AG04449 (cell line): ENCODE measurements around the gene TMED5.

ENCODE experiments used
- CTCF ChIA-PET: fragments of 350-600 bp; formaldehyde crosslinking; extraction: SDS; loops from one replicate; lab custom pipeline; 2021; ENCODE audit warnings: antibody characterized with exemption; lab: Yijun Ruan, JAX
- POLR2A ChIA-PET: fragments of 400-600, 350-600 bp; formaldehyde crosslinking; extraction: SDS; loops from one replicate; lab custom pipeline; 2020; ENCODE audit warnings: antibody characterized with exemption, inconsistent platforms; lab: Yijun Ruan, JAX
- DNase-seq: peaks from one replicate; pipeline ENCODE4 v3.0.0-alpha.2; 2010; ENCODE audit warnings: low read depth, low spot score
- H3K4me3 ChIP-seq: 2 replicates; pipeline ENCODE4 v1.5.1; 2011; ENCODE audit warnings: low read depth, mild to moderate bottlenecking, control low read depth, low read length
- CTCF ChIP-seq: IDR thresholded peaks from one replicate; pipeline ENCODE4 v1.5.1; 2011; ENCODE audit warnings: mild to moderate bottlenecking, moderate library complexity, low read length, control low read depth, inconsistent platforms; ENCODE audit not compliant: insufficient read depth; ENCODE audit errors: missing control alignments

Gene TMED5

GRCh38 chr1:93148001-93148400 is 32.2 kb downstream of the TMED5 start:
- TF ChIP-seq CTCF, result no peak
- DNase-seq, result no peak
- ChIA-PET POLR2A (no interaction called here), CTCF (no interaction called here)
- no peak overlapping the region for H3K4me3 ChIP-seq

- CTCF ChIA-PET, result interaction anchor here (1.0 kb wide), 1 partner anchor 9 kb away, joined by 3 read pairs; no protein-coding TSS in a partner anchor
- POLR2A ChIA-PET, result no interaction called here
- no peak for TF ChIP-seq CTCF
- H3K4me3 ChIP-seq, result no peak overlapping the region
- no peak for DNase-seq
These were observed 36.4 kb downstream of the TMED5 start for GRCh38 chr1:93143769-93144168.

- TF ChIP-seq CTCF, result no peak
- no peak overlapping the region for H3K4me3 ChIP-seq
- POLR2A ChIA-PET, result no interaction called here
- no peak for DNase-seq
- CTCF ChIA-PET, result interaction anchor here (1.0 kb wide), 1 partner anchor 10 kb away, joined by 3 read pairs; no protein-coding TSS in a partner anchor
These were observed 37.1 kb downstream of the TMED5 start for GRCh38 chr1:93143136-93143535.

GRCh38 chr1:93142161-93142560 is 38.1 kb downstream of the TMED5 start:
- CTCF ChIA-PET, result no interaction called here
- POLR2A ChIA-PET, result no interaction called here
- TF ChIP-seq CTCF, result no peak
- H3K4me3 ChIP-seq, result no peak overlapping the region
- no peak for DNase-seq

GRCh38 chr1:93140106-93140505 is 40.1 kb downstream of the TMED5 start:
- CTCF ChIA-PET, result interaction anchor here (1.0 kb wide), 1 partner anchor 27 kb away, joined by 3 read pairs; no protein-coding TSS in a partner anchor
- DNase-seq, result no peak
- no peak overlapping the region for H3K4me3 ChIP-seq
- TF ChIP-seq CTCF, result no peak
- POLR2A ChIA-PET, result no interaction called here

GRCh38 chr1:93137604-93138292 is 42.5 kb downstream of the TMED5 start:
- POLR2A ChIA-PET, result no interaction called here
- CTCF ChIA-PET, result interaction anchor here (0.9 to 1.3 kb wide), 2 partner anchors 20 to 58 kb away, joined by 3 read pairs; no protein-coding TSS in a partner anchor
- no peak for TF ChIP-seq CTCF
- DNase-seq, result peak; percentile 17
- H3K4me3 ChIP-seq, result no peak overlapping the region
